ENCODE results near the gene TNFSF4. TPM values are rescaled to one million over a fixed set of nuclear protein-coding genes. Genes with fewer than 3 reads are reported as not detected.

TNFSF4 gene
- total and polyA plus RNA-seq, 12 donors: 0.79 to 3.6 (median 1.6) TPM

GRCh38 chr1:173171152-173171551 is 36.0 kb downstream of the TNFSF4 start:
- Histone ChIP-seq H3K27ac (no peak overlapping the region), H3K4me3 (no peak overlapping the region), H3K36me3 (replicated peaks in 1 of 2) (no peaks in the 10 kb centered on the region), H3K4me1 (replicated peaks in 1 of 2) (no peaks in the 10 kb centered on the region), H3K9me3 (replicated peaks in 1 of 3) (peaks cover 0 to 23% (median 0%) of the 10 kb centered on the region in 3 donors), H3K27me3 (no peaks in the 10 kb centered on the region)
- 84 to 94% (median 89%) methylated on average over 2 of the region's 2 CpGs for WGBS, 4 donors
- intact Hi-C loops (cut with DNase I): no loop called here
- DNase-seq: no peak
- no peak for TF ChIP-seq CTCF (IDR thresholded peaks at IDR 0.05)
- no peak for TF ChIP-seq POLR2A (IDR thresholded peaks at IDR 0.05)

GRCh38 chr1:173168941-173169340 is 38.2 kb downstream of the TNFSF4 start:
- Histone ChIP-seq H3K36me3 (replicated peaks in 1 of 2) (no peaks in the 10 kb centered on the region), H3K4me3 (no peak overlapping the region), H3K27ac (no peak overlapping the region), H3K4me1 (replicated peaks in 1 of 2) (no peaks in the 10 kb centered on the region), H3K27me3 (no peaks in the 10 kb centered on the region), H3K9me3 (replicated peaks in 1 of 3) (peaks cover 0 to 23% (median 0%) of the 10 kb centered on the region in 3 donors)
- no peak for DNase-seq
- intact Hi-C loops (cut with DNase I): no loop called here
- no peak for TF ChIP-seq POLR2A (IDR thresholded peaks at IDR 0.05)
- TF ChIP-seq CTCF (IDR thresholded peaks at IDR 0.05): no peak
- WGBS, 4 donors: 91 to 99% (median 94%) methylated on average over 2 of the region's 2 CpGs

GRCh38 chr1:173164686-173165085 is 42.4 kb downstream of the TNFSF4 start:
- H3K9me3 ChIP-seq (replicated peaks in 1 of 3): no peaks in the 10 kb centered on the region
- no peaks in the 10 kb centered on the region for H3K27me3 ChIP-seq
- intact Hi-C loops (cut with DNase I): no loop called here
- no peaks in the 10 kb centered on the region for H3K4me1 ChIP-seq (replicated peaks in 1 of 2)
- no peaks in the 10 kb centered on the region for H3K36me3 ChIP-seq (replicated peaks in 1 of 2)
- 76 to 84% (median 78%) methylated on average over 7 of the region's 7 CpGs for WGBS, 4 donors
- no peak for DNase-seq
- no peak overlapping the region for H3K27ac ChIP-seq
- TF ChIP-seq CTCF (IDR thresholded peaks at IDR 0.05): no peak
- no peak for TF ChIP-seq POLR2A (IDR thresholded peaks at IDR 0.05)
- no peak overlapping the region for H3K4me3 ChIP-seq

- H3K9me3 ChIP-seq (replicated peaks in 1 of 3): no peaks in the 10 kb centered on the region
- TF ChIP-seq POLR2A (IDR thresholded peaks at IDR 0.05): no peak
- TF ChIP-seq CTCF (IDR thresholded peaks at IDR 0.05): no peak
- H3K36me3 ChIP-seq (replicated peaks in 1 of 2): no peaks in the 10 kb centered on the region
- DNase-seq: no peak
- intact Hi-C loops (cut with DNase I): no loop called here
- whole genome bisulfite sequencing, 4 donors: 85 to 100% (median 89%) methylated on average over 1 of the region's 1 CpG
- H3K27me3 ChIP-seq: no peaks in the 10 kb centered on the region
- no peaks in the 10 kb centered on the region for H3K4me1 ChIP-seq (replicated peaks in 1 of 2)
- no peak overlapping the region for H3K27ac ChIP-seq
- no peak overlapping the region for H3K4me3 ChIP-seq
Measured at GRCh38 chr1:173164178-173164577, 43.0 kb downstream of the TNFSF4 start.
